ENCODE measurements around the gene COL18A1. TPM values are rescaled to one million over a fixed set of nuclear protein-coding genes. Genes with fewer than 3 reads are reported as not detected.

The COL18A1 gene
- polyA plus RNA-seq, 2 of the 4 experiments (the other 2 are of a cell fraction) = 17.3 to 88.4 TPM

- no peak overlapping the region for H3K4me3 ChIP-seq
- H3K27ac ChIP-seq = no peak overlapping the region
- FAIRE-seq (no peak), DNase-seq (ENCODE audit: low read depth in 1 of 2, low spot score in 1 of 2) (no peak), ATAC-seq (no peak; a peak in 1 of 6 replicates)
- ChIA-PET POLR2A (no interaction called here), CTCF (interaction anchor here (1.8 kb wide), 1 partner anchor 223 kb away, joined by 4 read pairs; no protein-coding TSS in a partner anchor)
- H3K4me1 ChIP-seq = no peaks in the 10 kb centered on the region
- WGBS (ENCODE audit: missing lambda C conversion rate) = 93% methylated on average over 11 of the region's 21 CpGs
- H3K9me3 ChIP-seq = peaks cover 26% of the 10 kb centered on the region
- H3K4me2 ChIP-seq = no peak overlapping the region
- TF ChIP-seq MAFK (IDR thresholded peaks at IDR 0.05; ENCODE audit: partially characterized antibody) (no peak), KDM5A (IDR thresholded peaks at IDR 0.05) (no peak), HEYL (CRISPR knock-in tag; IDR thresholded peaks at IDR 0.05) (no peak), FOXS1 (CRISPR knock-in tag; IDR thresholded peaks at IDR 0.05) (no peak), NR3C1 (IDR thresholded peaks at IDR 0.05) (no peak), RNF2 (IDR thresholded peaks at IDR 0.05; ENCODE audit: borderline replicate concordance, low read depth) (no peak), GATA3 (IDR thresholded peaks at IDR 0.05; ENCODE audit: borderline replicate concordance) (no peak), TFCP2L1 (CRISPR knock-in tag; IDR thresholded peaks at IDR 0.05) (no peak)
Measured at GRCh38 chr21:45516071-45516670, 111.2 kb downstream of the COL18A1 start.

- FAIRE-seq (no peak), DNase-seq (ENCODE audit: low read depth in 1 of 2, low spot score in 1 of 2) (no peak), ATAC-seq (no peak)
- 85% methylated on average over 10 of the region's 14 CpGs for WGBS (ENCODE audit: missing lambda C conversion rate)
- Histone ChIP-seq H3K4me2 (no peak overlapping the region), H3K9me3 (peaks cover 32% of the 10 kb centered on the region), H3K4me1 (no peaks in the 10 kb centered on the region), H3K27ac (no peak overlapping the region), H3K4me3 (no peak overlapping the region)
- ChIA-PET CTCF (interaction anchor here (1.1 to 1.8 kb wide), 2 partner anchors 15 to 224 kb away, joined by 4 read pairs; no protein-coding TSS in a partner anchor), POLR2A (no interaction called here)
- no peak for TF ChIP-seq MAZ (IDR thresholded peaks at IDR 0.05; ENCODE audit: borderline replicate concordance, low read depth, low read length)
- no peak for TF ChIP-seq EHMT2 (IDR thresholded peaks at IDR 0.05; ENCODE audit: low read depth)
Measured at GRCh38 chr21:45516671-45517151, 111.7 kb downstream of the COL18A1 start.

DNA sequence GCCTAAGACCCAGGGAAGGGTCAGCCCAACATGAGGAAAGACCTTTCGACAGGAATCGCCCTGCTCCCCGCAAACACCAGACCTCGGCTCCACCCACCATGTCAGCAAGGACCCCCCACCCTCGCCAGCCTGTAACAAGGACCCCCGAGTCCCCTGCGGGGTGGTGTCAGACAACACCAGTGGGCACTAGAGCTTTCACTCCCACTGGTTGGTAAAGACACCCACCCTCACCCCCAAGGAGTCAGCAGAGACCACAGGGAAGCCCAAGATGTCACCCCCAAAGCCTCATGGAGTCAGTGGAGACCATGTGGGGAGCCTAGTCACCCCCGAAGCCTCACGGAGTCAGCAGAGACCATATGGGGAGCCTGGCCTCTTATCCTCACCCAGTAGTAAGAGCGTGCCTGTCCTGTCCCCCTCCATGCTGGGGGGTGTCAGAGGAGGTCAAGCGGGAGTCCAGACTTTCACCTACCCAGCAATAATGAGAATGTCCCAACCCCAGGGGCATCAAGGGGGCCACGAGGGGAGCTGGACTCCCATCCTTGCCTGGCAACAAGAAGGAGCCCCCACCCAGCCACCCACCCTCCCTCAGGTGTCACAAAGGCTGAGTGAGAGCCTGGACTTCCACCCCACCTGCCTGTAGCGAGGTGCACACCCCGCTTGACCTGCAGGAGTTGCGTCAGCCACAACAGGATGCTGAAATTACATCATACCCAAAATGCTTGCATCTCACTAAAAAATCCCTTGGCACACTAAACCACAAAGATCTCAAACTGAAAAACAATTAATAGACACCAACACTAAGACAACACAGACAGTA is 112.5 kb downstream of the COL18A1 start:
- Histone ChIP-seq H3K4me1 (no peaks in the 10 kb centered on the region), H3K27ac (no peak overlapping the region), H3K4me3 (no peak overlapping the region), H3K4me2 (no peak overlapping the region), H3K9me3 (peaks cover 37% of the 10 kb centered on the region)
- DNase-seq (ENCODE audit: low read depth in 1 of 2, low spot score in 1 of 2) (no peak), ATAC-seq (no peak), FAIRE-seq (no peak)
- 92% methylated on average over 8 of the region's 15 CpGs for WGBS (ENCODE audit: missing lambda C conversion rate)
- ChIA-PET CTCF (interaction anchor here (1.1 kb wide), 1 partner anchor 15 kb away, joined by 4 read pairs; no protein-coding TSS in a partner anchor), POLR2A (no interaction called here)
- TF ChIP-seq JUN (IDR thresholded peaks at IDR 0.05) = no peak
- TF ChIP-seq CHD4 (IDR thresholded peaks at IDR 0.05; ENCODE audit: borderline replicate concordance) = no peak
- no peak for TF ChIP-seq EHMT2 (IDR thresholded peaks at IDR 0.05; ENCODE audit: low read depth)
- TF ChIP-seq RNF2 (IDR thresholded peaks at IDR 0.05; ENCODE audit: borderline replicate concordance, low read depth) = no peak
- TF ChIP-seq, protein P1, sequence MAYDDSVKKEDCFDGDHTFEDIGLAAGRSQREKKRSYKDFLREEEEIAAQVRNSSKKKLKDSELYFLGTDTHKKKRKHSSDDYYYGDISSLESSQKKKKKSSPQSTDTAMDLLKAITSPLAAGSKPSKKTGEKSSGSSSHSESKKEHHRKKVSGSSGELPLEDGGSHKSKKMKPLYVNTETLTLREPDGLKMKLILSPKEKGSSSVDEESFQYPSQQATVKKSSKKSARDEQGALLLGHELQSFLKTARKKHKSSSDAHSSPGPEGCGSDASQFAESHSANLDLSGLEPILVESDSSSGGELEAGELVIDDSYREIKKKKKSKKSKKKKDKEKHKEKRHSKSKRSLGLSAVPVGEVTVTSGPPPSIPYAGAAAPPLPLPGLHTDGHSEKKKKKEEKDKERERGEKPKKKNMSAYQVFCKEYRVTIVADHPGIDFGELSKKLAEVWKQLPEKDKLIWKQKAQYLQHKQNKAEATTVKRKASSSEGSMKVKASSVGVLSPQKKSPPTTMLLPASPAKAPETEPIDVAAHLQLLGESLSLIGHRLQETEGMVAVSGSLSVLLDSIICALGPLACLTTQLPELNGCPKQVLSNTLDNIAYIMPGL (CRISPR knock-in tag; IDR thresholded peaks at IDR 0.05; ENCODE audit: borderline replicate concordance) = no peak
- TF ChIP-seq, protein P2, sequence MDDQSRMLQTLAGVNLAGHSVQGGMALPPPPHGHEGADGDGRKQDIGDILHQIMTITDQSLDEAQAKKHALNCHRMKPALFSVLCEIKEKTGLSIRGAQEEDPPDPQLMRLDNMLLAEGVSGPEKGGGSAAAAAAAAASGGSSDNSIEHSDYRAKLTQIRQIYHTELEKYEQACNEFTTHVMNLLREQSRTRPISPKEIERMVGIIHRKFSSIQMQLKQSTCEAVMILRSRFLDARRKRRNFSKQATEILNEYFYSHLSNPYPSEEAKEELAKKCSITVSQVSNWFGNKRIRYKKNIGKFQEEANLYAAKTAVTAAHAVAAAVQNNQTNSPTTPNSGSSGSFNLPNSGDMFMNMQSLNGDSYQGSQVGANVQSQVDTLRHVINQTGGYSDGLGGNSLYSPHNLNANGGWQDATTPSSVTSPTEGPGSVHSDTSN (IDR thresholded peaks at IDR 0.05) = no peak
- no peak for TF ChIP-seq FOSL2 (IDR thresholded peaks at IDR 0.05)
- TF ChIP-seq FOSL2 (CRISPR knock-in tag; IDR thresholded peaks at IDR 0.05) = no peak
- TF ChIP-seq CEBPB (IDR thresholded peaks at IDR 0.05) = no peak
- TF ChIP-seq, protein P3, sequence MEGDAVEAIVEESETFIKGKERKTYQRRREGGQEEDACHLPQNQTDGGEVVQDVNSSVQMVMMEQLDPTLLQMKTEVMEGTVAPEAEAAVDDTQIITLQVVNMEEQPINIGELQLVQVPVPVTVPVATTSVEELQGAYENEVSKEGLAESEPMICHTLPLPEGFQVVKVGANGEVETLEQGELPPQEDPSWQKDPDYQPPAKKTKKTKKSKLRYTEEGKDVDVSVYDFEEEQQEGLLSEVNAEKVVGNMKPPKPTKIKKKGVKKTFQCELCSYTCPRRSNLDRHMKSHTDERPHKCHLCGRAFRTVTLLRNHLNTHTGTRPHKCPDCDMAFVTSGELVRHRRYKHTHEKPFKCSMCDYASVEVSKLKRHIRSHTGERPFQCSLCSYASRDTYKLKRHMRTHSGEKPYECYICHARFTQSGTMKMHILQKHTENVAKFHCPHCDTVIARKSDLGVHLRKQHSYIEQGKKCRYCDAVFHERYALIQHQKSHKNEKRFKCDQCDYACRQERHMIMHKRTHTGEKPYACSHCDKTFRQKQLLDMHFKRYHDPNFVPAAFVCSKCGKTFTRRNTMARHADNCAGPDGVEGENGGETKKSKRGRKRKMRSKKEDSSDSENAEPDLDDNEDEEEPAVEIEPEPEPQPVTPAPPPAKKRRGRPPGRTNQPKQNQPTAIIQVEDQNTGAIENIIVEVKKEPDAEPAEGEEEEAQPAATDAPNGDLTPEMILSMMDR (IDR thresholded peaks at IDR 0.05) = no peak
- TF ChIP-seq ZC3H11A (IDR thresholded peaks at IDR 0.05) = no peak
- TF ChIP-seq CHD2 (IDR thresholded peaks at IDR 0.05; ENCODE audit: low read length, partially characterized antibody) = no peak
- TF ChIP-seq, protein P4, sequence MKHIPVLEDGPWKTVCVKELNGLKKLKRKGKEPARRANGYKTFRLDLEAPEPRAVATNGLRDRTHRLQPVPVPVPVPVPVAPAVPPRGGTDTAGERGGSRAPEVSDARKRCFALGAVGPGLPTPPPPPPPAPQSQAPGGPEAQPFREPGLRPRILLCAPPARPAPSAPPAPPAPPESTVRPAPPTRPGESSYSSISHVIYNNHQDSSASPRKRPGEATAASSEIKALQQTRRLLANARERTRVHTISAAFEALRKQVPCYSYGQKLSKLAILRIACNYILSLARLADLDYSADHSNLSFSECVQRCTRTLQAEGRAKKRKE (CRISPR knock-in tag; IDR thresholded peaks at IDR 0.05; ENCODE audit: low read depth) = no peak
- no peak for TF ChIP-seq FOSB (CRISPR knock-in tag; IDR thresholded peaks at IDR 0.05)

Measured in A549 (cell line).